ENCODE measurements around the gene CRAT. TPM values are rescaled to one million over a fixed set of nuclear protein-coding genes. Genes with fewer than 3 reads are reported as not detected.

CRAT gene
- total and polyA plus RNA-seq, 2 of the 4 experiments (the other 2 are of a cell fraction): 18.8 to 41.6 TPM

DNA sequence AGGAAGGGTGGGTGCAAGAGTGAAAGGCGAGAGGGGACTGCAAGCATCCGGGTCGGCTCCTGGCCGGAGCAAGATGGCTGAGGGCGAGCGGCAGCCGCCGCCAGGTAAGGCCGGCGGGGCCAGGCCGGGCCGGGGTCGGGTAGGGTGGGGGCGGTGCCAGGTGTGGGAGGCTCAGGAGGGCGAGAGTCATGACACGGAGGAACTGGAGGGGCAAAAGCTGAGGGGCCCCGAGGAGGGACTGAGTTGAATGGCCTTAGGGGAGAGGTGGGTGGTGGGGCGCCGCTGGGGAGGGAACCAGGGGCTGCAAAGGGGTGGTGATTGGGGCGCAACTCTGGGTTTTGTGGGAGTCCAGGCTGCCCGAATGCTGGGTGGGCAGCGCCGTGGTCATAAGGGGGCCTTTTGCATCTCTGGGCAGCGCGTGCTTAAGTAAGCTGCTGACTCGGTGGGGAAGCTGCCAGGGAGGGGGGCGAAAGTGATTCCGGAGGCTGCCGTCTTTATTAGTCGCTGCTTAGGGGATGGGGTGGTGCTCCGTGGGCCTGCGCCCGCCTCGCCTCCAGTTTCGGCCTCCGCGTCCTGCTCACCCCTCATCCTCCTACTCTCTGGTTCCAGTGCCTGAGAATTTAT lies 1.0 kb upstream of the CRAT start:
- H2AFZ ChIP-seq (replicated peaks; ENCODE audit: low read length, poor library complexity): peak overlapping the region; percentile 96
- peak overlapping the region; percentile 93 for H3K4ac ChIP-seq (ENCODE audit: low read depth, low read length)
- peak overlapping the region; percentile 67; the same call in 1 of the 3 replicates for H2BK15ac ChIP-seq (ENCODE audit: low read depth, low read length)
- H4K5ac ChIP-seq (ENCODE audit: low read depth, low read length): peak overlapping the region; percentile 87
- ATAC-seq (ENCODE audit: low read depth) (peak; percentile 16), DNase-seq (peak; percentile 45)
- dilution Hi-C loops (cut with HindIII; ENCODE audit: low sequenced_read_pairs, unreplicated experiment) (no loop called here), intact Hi-C loops (cut with micrococcal nuclease) (no loop called here), in situ Hi-C loops (cut with MboI; ENCODE audit: low sequenced_read_pairs) (no loop called here)
- TF ChIP-seq MAZ (IDR thresholded peaks at IDR 0.05; ENCODE audit: borderline replicate concordance, low read depth, low read length) (0 out of 2 replicates have a peak, but pooled peaks have one; percentile 51), MXI1 (IDR thresholded peaks at IDR 0.05; ENCODE audit: borderline replicate concordance, low read depth, low read length) (0 out of 2 replicates have a peak, but pooled peaks have one; percentile 35), RFX5 (IDR thresholded peaks at IDR 0.05; ENCODE audit: low read depth, low read length) (no peak)
- peak overlapping the region; percentile 97 for H3K4me2 ChIP-seq (ENCODE audit: low read depth, low read length)
- ChIA-PET POLR2A (ENCODE audit: unreplicated experiment) (no interaction called here), CTCF (interaction anchor here (1.1 kb wide), 1 partner anchor 9 kb away, joined by 3 read pairs; no protein-coding TSS in a partner anchor)
- H3K56ac ChIP-seq (ENCODE audit: extremely low read depth, insufficient read depth, low read length): peak overlapping the region; percentile 95
- WGBS, 2 experiments (ENCODE audit: extremely low coverage in 2 of 2, insufficient read length in 1 of 2): 0% methylated on average over 15 of the region's 37 CpGs; no CpG with 5 or more reads in 1 of the 2 experiments
- H3K18ac ChIP-seq (ENCODE audit: low read depth, low read length): peak overlapping the region; percentile 78
- peak overlapping the region; percentile 79 to 97; a peak in 3 of 4 replicates for H4K8ac ChIP-seq (ENCODE audit: low read depth in 2 of 2, low read length in 2 of 2)
- peak overlapping the region; percentile 78 for H3K23ac ChIP-seq (ENCODE audit: low read depth, low read length)
- peak overlapping the region; percentile 65; the same call in 1 of the 2 replicates for H2AK5ac ChIP-seq (ENCODE audit: low read depth, low read length)
- H3K9ac ChIP-seq (ENCODE audit: low read depth, low read length): peak overlapping the region; percentile 82
- H2BK120ac ChIP-seq (ENCODE audit: low read depth, low read length): peak overlapping the region; percentile 86
- peak overlapping the region; percentile 93 for H3K4me3 ChIP-seq (ENCODE audit: insufficient read depth, low read depth, low read length)
- peak overlapping the region; percentile 97 for H3K14ac ChIP-seq (replicated peaks; ENCODE audit: low read depth, low read length)
- no peak overlapping the region for H2BK20ac ChIP-seq (ENCODE audit: low read depth, low read length)
- H3K9me1 ChIP-seq (ENCODE audit: insufficient read depth, low read length): 0 out of 2 replicates have a peak, but pooled peaks cover 3% of the 10 kb centered on the region
- BruUV-seq (replicated peaks): no TSS peak
- peak overlapping the region; percentile 91 for H3K27ac ChIP-seq (ENCODE audit: insufficient read depth, low read length)
- peaks cover 4% of the 10 kb centered on the region for H4K20me1 ChIP-seq (ENCODE audit: insufficient read depth, low read length)
- peaks cover 7% of the 10 kb centered on the region for H3K4me1 ChIP-seq (ENCODE audit: control insufficient read depth, insufficient read depth, low read length)
- peaks cover 13% of the 10 kb centered on the region for H3K36me3 ChIP-seq (ENCODE audit: control insufficient read depth, insufficient read depth, low read length)
- H2BK5ac ChIP-seq (ENCODE audit: low read depth, low read length, poor library complexity, severe bottlenecking): peak overlapping the region; percentile 93
- peak overlapping the region; percentile 99 for H2AK9ac ChIP-seq (replicated peaks; ENCODE audit: low read depth, low read length, poor library complexity)
- no peaks in the 10 kb centered on the region for H3K9me3 ChIP-seq (ENCODE audit: control insufficient read depth, insufficient read depth, low read length)
- peak overlapping the region; percentile 91 for H4K91ac ChIP-seq (ENCODE audit: insufficient read depth, low read depth, low read length)
- no peaks in the 10 kb centered on the region for H3K27me3 ChIP-seq (ENCODE audit: control insufficient read depth, insufficient read depth, low read length)
- H3K79me1 ChIP-seq (ENCODE audit: low read depth in 1 of 2, low read length in 2 of 2): peaks cover 29 to 72% of the 10 kb centered on the region in 2 experiments

All from IMR-90 (cell line).